Activated naive CD4-positive, alpha-beta T cell treated with anti-CD3 and anti-CD28 coated beads for 36 hours (primary cell): ENCODE measurements around the gene CREM. TPM values are rescaled to one million over a fixed set of nuclear protein-coding genes. Genes with fewer than 3 reads are reported as not detected.

ENCODE experiments used
- CTCF ChIA-PET: fragments of 350-600 bp; sonication (Branson Sonifier 250); formaldehyde crosslinking; loops from one replicate; lab custom pipeline; 2021; ENCODE audit warnings: antibody characterized with exemption; lab: Charles Lee
- DNase-seq: peaks from one replicate; pipeline ENCODE4 v3.0.0-alpha.2; 2020
- H3K27ac Mint-ChIP-seq: one replicate; pipeline ENCODE4 v1.8.0; 2021; ENCODE audit warnings: mild to moderate bottlenecking, mixed read lengths
- H3K27me3 Mint-ChIP-seq: one replicate; pipeline ENCODE4 v1.8.0; 2021; ENCODE audit warnings: low read depth, mixed read lengths
- H3K36me3 Mint-ChIP-seq: one replicate; pipeline ENCODE4 v1.8.0; 2021; ENCODE audit warnings: low read depth, mixed read lengths
- H3K4me1 Mint-ChIP-seq: one replicate; pipeline ENCODE4 v1.8.0; 2021; ENCODE audit warnings: low read depth, mixed read lengths
- H3K4me3 Mint-ChIP-seq: one replicate; pipeline ENCODE4 v1.8.0; 2021; ENCODE audit warnings: mild to moderate bottlenecking, moderate library complexity, mixed read lengths
- H3K9me3 Mint-ChIP-seq: one replicate; pipeline ENCODE4 v1.8.0; 2021; ENCODE audit warnings: mixed read lengths
- intact Hi-C: fragments of 100-400 bp; cut with micrococcal nuclease; formaldehyde crosslinking; loops from one replicate; pipeline ENCODE4 v1.15.1; 2023
- total RNA-seq, 2 experiments: library from RNA; stranded (reverse); gene quantifications; one replicate each; pipeline ENCODE4 v1.2.3, GENCODE V29; 2021

CREM gene
- total RNA-seq, 2 experiments from 2014 or later = 107 to 111 TPM

GRCh38 chr10:35195361-35196306, 69.0 kb downstream of the CREM start:
- H3K27ac Mint-ChIP-seq = peak overlapping the region; percentile 98
- peak overlapping the region; percentile 81 for H3K4me3 Mint-ChIP-seq
- CTCF ChIA-PET = interaction anchor here (0.6 to 3.3 kb wide), 33 partner anchors 9 to 367 kb away, joined by 3 to 124 read pairs (median 5); partner anchors contain the start of genes CREM and CUL2
- no peaks in the 10 kb centered on the region for H3K9me3 Mint-ChIP-seq
- H3K4me1 Mint-ChIP-seq = peaks cover 35% of the 10 kb centered on the region
- peak; percentile 93 for DNase-seq
- H3K27me3 Mint-ChIP-seq = no peaks in the 10 kb centered on the region
- H3K36me3 Mint-ChIP-seq = peaks cover 15% of the 10 kb centered on the region
- intact Hi-C loops = loop anchor here (1.0 to 10.0 kb wide), 17 partner anchors 13 to 1948 kb away; partner anchors contain the start of genes CREM, CUL2, FZD8 and PARD3

- no peak overlapping the region for H3K27ac Mint-ChIP-seq
Observed at GRCh38 chr10:35200487-35200886, 73.8 kb downstream of the CREM start.

GRCh38 chr10:35201234-35201633, 74.6 kb downstream of the CREM start:
- H3K36me3 Mint-ChIP-seq = peaks cover 21% of the 10 kb centered on the region
- no peak for DNase-seq
- CTCF ChIA-PET = interaction anchor here (1.0 kb wide), 1 partner anchor 75 kb away, joined by 4 read pairs; the partner anchor contains the start of gene CREM
- intact Hi-C loops = no loop called here
- peak overlapping the region; percentile 1 for H3K27ac Mint-ChIP-seq
- peak overlapping the region; percentile 15 for H3K4me3 Mint-ChIP-seq
- no peaks in the 10 kb centered on the region for H3K9me3 Mint-ChIP-seq
- H3K4me1 Mint-ChIP-seq = peaks cover 31% of the 10 kb centered on the region
- H3K27me3 Mint-ChIP-seq = no peaks in the 10 kb centered on the region

More at GRCh38 chr10:35200487-35200886, 73.8 kb downstream of the CREM start:
- CTCF ChIA-PET = interaction anchor here (0.9 kb wide), 1 partner anchor 77 kb away, joined by 4 read pairs; no protein-coding TSS in a partner anchor
- Mint-ChIP-seq H3K27me3 (no peaks in the 10 kb centered on the region), H3K9me3 (no peaks in the 10 kb centered on the region), H3K36me3 (peaks cover 20% of the 10 kb centered on the region), H3K4me3 (no peak overlapping the region), H3K4me1 (peaks cover 35% of the 10 kb centered on the region)
- intact Hi-C loops = no loop called here
- DNase-seq = no peak

- DNase-seq = no peak
- Mint-ChIP-seq H3K36me3 (peaks cover 28% of the 10 kb centered on the region), H3K27ac (no peak overlapping the region), H3K9me3 (no peaks in the 10 kb centered on the region), H3K27me3 (no peaks in the 10 kb centered on the region), H3K4me3 (no peak overlapping the region), H3K4me1 (peaks cover 31% of the 10 kb centered on the region)
- CTCF ChIA-PET = interaction anchor here (1.0 to 1.1 kb wide), 3 partner anchors 15 to 75 kb away, joined by 3 to 4 read pairs (median 3); partner anchors contain the start of gene CREM
- intact Hi-C loops = no loop called here
Observed at GRCh38 chr10:35202050-35202449, 75.4 kb downstream of the CREM start.

- DNase-seq = no peak
- Mint-ChIP-seq H3K9me3 (no peaks in the 10 kb centered on the region), H3K4me1 (peaks cover 28% of the 10 kb centered on the region), H3K36me3 (peaks cover 30% of the 10 kb centered on the region), H3K27ac (no peak overlapping the region), H3K4me3 (no peak overlapping the region), H3K27me3 (no peaks in the 10 kb centered on the region)
- intact Hi-C loops = no loop called here
- CTCF ChIA-PET = interaction anchor here (1.3 to 2.2 kb wide), 4 partner anchors 8 to 78 kb away, joined by 3 to 11 read pairs (median 6); no protein-coding TSS in a partner anchor
Observed at GRCh38 chr10:35203745-35204144, 77.1 kb downstream of the CREM start.

- CTCF ChIA-PET = interaction anchor here (0.6 to 2.2 kb wide), 5 partner anchors 9 to 358 kb away, joined by 3 to 11 read pairs (median 4); no protein-coding TSS in a partner anchor
- no peaks in the 10 kb centered on the region for H3K9me3 Mint-ChIP-seq
- DNase-seq = no peak
- H3K27ac Mint-ChIP-seq = no peak overlapping the region
- H3K27me3 Mint-ChIP-seq = no peaks in the 10 kb centered on the region
- H3K4me3 Mint-ChIP-seq = no peak overlapping the region
- intact Hi-C loops = no loop called here
- peaks cover 36% of the 10 kb centered on the region for H3K36me3 Mint-ChIP-seq
- peaks cover 34% of the 10 kb centered on the region for H3K4me1 Mint-ChIP-seq
Observed at GRCh38 chr10:35204650-35205319, 78.1 kb downstream of the CREM start.

- H3K27me3 Mint-ChIP-seq = no peaks in the 10 kb centered on the region
- no peak overlapping the region for H3K4me3 Mint-ChIP-seq
- no peaks in the 10 kb centered on the region for H3K9me3 Mint-ChIP-seq
- H3K4me1 Mint-ChIP-seq = peaks cover 24% of the 10 kb centered on the region
- CTCF ChIA-PET = interaction anchor here (0.9 to 1.4 kb wide), 4 partner anchors 11 to 212 kb away, joined by 3 to 4 read pairs (median 3); no protein-coding TSS in a partner anchor
- H3K27ac Mint-ChIP-seq = no peak overlapping the region
- peaks cover 36% of the 10 kb centered on the region for H3K36me3 Mint-ChIP-seq
- DNase-seq = no peak
- intact Hi-C loops = no loop called here
Observed at GRCh38 chr10:35206274-35206673, 79.6 kb downstream of the CREM start.

- peaks cover 11% of the 10 kb centered on the region for H3K4me1 Mint-ChIP-seq
- CTCF ChIA-PET = interaction anchor here (1.2 to 1.9 kb wide), 3 partner anchors 10 to 88 kb away, joined by 4 to 8 read pairs (median 5); no protein-coding TSS in a partner anchor
- peak; percentile 70 for DNase-seq
- H3K27me3 Mint-ChIP-seq = no peaks in the 10 kb centered on the region
- peak overlapping the region; percentile 74 for H3K27ac Mint-ChIP-seq
- H3K9me3 Mint-ChIP-seq = no peaks in the 10 kb centered on the region
- intact Hi-C loops = loop anchor here (1.0 kb wide), 2 partner anchors 13 to 59 kb away; no protein-coding TSS in a partner anchor
- H3K36me3 Mint-ChIP-seq = peaks cover 38% of the 10 kb centered on the region
- peak overlapping the region; percentile 0 for H3K4me3 Mint-ChIP-seq
Observed at GRCh38 chr10:35208536-35208935, 81.9 kb downstream of the CREM start.

GRCh38 chr10:35208949-35209613, 82.4 kb downstream of the CREM start:
- intact Hi-C loops = loop anchor here (1.0 kb wide), 2 partner anchors 14 to 60 kb away; no protein-coding TSS in a partner anchor
- Mint-ChIP-seq H3K4me3 (no peak overlapping the region), H3K27ac (peak overlapping the region; percentile 74), H3K9me3 (no peaks in the 10 kb centered on the region), H3K36me3 (peaks cover 41% of the 10 kb centered on the region), H3K27me3 (no peaks in the 10 kb centered on the region), H3K4me1 (peaks cover 11% of the 10 kb centered on the region)
- no peak for DNase-seq
- CTCF ChIA-PET = interaction anchor here (1.0 to 1.9 kb wide), 4 partner anchors 9 to 89 kb away, joined by 3 to 8 read pairs (median 4); partner anchors contain the start of gene CREM

GRCh38 chr10:35210961-35211360, 84.3 kb downstream of the CREM start:
- no peak overlapping the region for H3K27ac Mint-ChIP-seq

GRCh38 chr10:35211390-35211789, 84.7 kb downstream of the CREM start:
- Mint-ChIP-seq H3K27ac (no peak overlapping the region), H3K4me1 (peaks cover 15% of the 10 kb centered on the region), H3K9me3 (no peaks in the 10 kb centered on the region), H3K4me3 (no peak overlapping the region), H3K36me3 (peaks cover 36% of the 10 kb centered on the region), H3K27me3 (no peaks in the 10 kb centered on the region)
- CTCF ChIA-PET = interaction anchor here (1.1 to 12.1 kb wide), 2 partner anchors 8 to 88 kb away, joined by 3 to 223 read pairs; partner anchors contain the start of gene CREM
- no peak for DNase-seq
- intact Hi-C loops = no loop called here

More at GRCh38 chr10:35210961-35211360, 84.3 kb downstream of the CREM start:
- Mint-ChIP-seq H3K27me3 (no peaks in the 10 kb centered on the region), H3K9me3 (no peaks in the 10 kb centered on the region), H3K4me3 (no peak overlapping the region), H3K4me1 (peaks cover 11% of the 10 kb centered on the region), H3K36me3 (peaks cover 38% of the 10 kb centered on the region)
- DNase-seq = no peak
- intact Hi-C loops = no loop called here
- CTCF ChIA-PET = interaction anchor here (12.1 kb wide), 1 partner anchor 88 kb away, joined by 223 read pairs; the partner anchor contains the start of gene CREM
